Measurements from ENCODE around the gene STX1A. TPM values are rescaled to one million over a fixed set of nuclear protein-coding genes. Genes with fewer than 3 reads are reported as not detected.

STX1A gene
- total and polyA plus RNA-seq, 2 of the 13 experiments (the other 11 are each of a cell fraction or from before 2014, with no cell fraction given), result 6.1 to 12.2 TPM

GRCh38 chr7:73718905-73719805 is at the start of gene STX1A (continued):
- TF ChIP-seq FOXM1 (CRISPR knock-in tag; IDR thresholded peaks at IDR 0.05), result no peak
- TF ChIP-seq ZNF513 (CRISPR knock-in tag; conservative IDR thresholded peaks at IDR 0.05), result no peak
- no peak for TF ChIP-seq MAFG (CRISPR knock-in tag; IDR thresholded peaks at IDR 0.05)
- no peak for TF ChIP-seq EED (CRISPR knock-in tag; IDR thresholded peaks at IDR 0.05)
- TF ChIP-seq NCOA2 (CRISPR knock-in tag; IDR thresholded peaks at IDR 0.05), result no peak
- TF ChIP-seq NR3C1 (CRISPR knock-in tag; IDR thresholded peaks at IDR 0.05), result no peak
- TF ChIP-seq ZNF24 (IDR thresholded peaks at IDR 0.05), result no peak
- TF ChIP-seq HNF4A (CRISPR knock-in tag; IDR thresholded peaks at IDR 0.05), result no peak
- no peak for TF ChIP-seq ZNF589 (CRISPR knock-in tag; conservative IDR thresholded peaks at IDR 0.05)
- no peak for TF ChIP-seq ZBTB38 (CRISPR knock-in tag; IDR thresholded peaks at IDR 0.05)
- TF ChIP-seq ZNF574 (CRISPR knock-in tag; IDR thresholded peaks at IDR 0.05), result 0 out of 2 replicates have a peak, but pooled peaks have one; percentile 3
- no peak for TF ChIP-seq ZNF776 (CRISPR knock-in tag; IDR thresholded peaks at IDR 0.05)
- no peak for TF ChIP-seq NFE2 (CRISPR knock-in tag; IDR thresholded peaks at IDR 0.05)
- TF ChIP-seq SALL1 (CRISPR knock-in tag; IDR thresholded peaks at IDR 0.05), result no peak
- no peak for TF ChIP-seq ZFP36 (IDR thresholded peaks at IDR 0.05; ENCODE audit: borderline replicate concordance, low read depth, low read length, partially characterized antibody)
- TF ChIP-seq POLR2AphosphoS5 (IDR thresholded peaks at IDR 0.05; ENCODE audit: low read depth, low read length), result no peak; the same call in 1 of the 2 replicates
- TF ChIP-seq ZNF317 (CRISPR knock-in tag; IDR thresholded peaks at IDR 0.05), result no peak
- TF ChIP-seq NKX3-1 (CRISPR knock-in tag; IDR thresholded peaks at IDR 0.05), result no peak
- TF ChIP-seq ZNF878 (CRISPR knock-in tag; IDR thresholded peaks at IDR 0.05), result no peak
- no peak for TF ChIP-seq DNMT3B (CRISPR knock-in tag; conservative IDR thresholded peaks at IDR 0.05)
- no peak for TF ChIP-seq ZNF644 (CRISPR knock-in tag; IDR thresholded peaks at IDR 0.05; ENCODE audit: low read depth)
- no peak for TF ChIP-seq TBP (CRISPR knock-in tag; IDR thresholded peaks at IDR 0.05)
- TF ChIP-seq IRF1 (CRISPR knock-in tag; IDR thresholded peaks at IDR 0.05; ENCODE audit: low read depth), result no peak
- TF ChIP-seq STAG1 (CRISPR knock-in tag; IDR thresholded peaks at IDR 0.05), result no peak
- no peak for TF ChIP-seq ZNF780A (CRISPR knock-in tag; IDR thresholded peaks at IDR 0.05)
- TF ChIP-seq KLF16 (CRISPR knock-in tag; IDR thresholded peaks at IDR 0.05), result no peak
- peak; percentile 77; the same call in 1 of the 2 replicates for TF ChIP-seq ZNF678 (CRISPR knock-in tag; IDR thresholded peaks at IDR 0.05)
